Measurements from ENCODE around the gene SHISA4. TPM values are rescaled to one million over a fixed set of nuclear protein-coding genes. Genes with fewer than 3 reads are reported as not detected.
A peak's percentile ranks its signal among the peaks of the same experiment; 100 is the strongest.

The SHISA4 gene
- total RNA-seq, 4 donors from 2014 or later, result 11.0 to 23.3 (median 13.0) TPM

- no peak for TF ChIP-seq CTCF (IDR thresholded peaks at IDR 0.05)
- DNase-seq (ENCODE audit: low spot score), result no peak
- peak; percentile 76 for ATAC-seq (ENCODE audit: low FRiP score)
Measured at GRCh38 chr1:201904579-201904978, 15.9 kb downstream of the SHISA4 start.

- ATAC-seq (ENCODE audit: low FRiP score), result no peak
- no peak for DNase-seq (ENCODE audit: low spot score)
- TF ChIP-seq CTCF (IDR thresholded peaks at IDR 0.05), result no peak
Measured at GRCh38 chr1:201905234-201905890, 16.7 kb downstream of the SHISA4 start.

GRCh38 chr1:201906336-201906735, 17.6 kb downstream of the SHISA4 start:
- ATAC-seq (ENCODE audit: low FRiP score), result no peak
- DNase-seq (ENCODE audit: low spot score), result no peak
- TF ChIP-seq CTCF (IDR thresholded peaks at IDR 0.05), result no peak

- no peak for DNase-seq (ENCODE audit: low spot score)
- ATAC-seq (ENCODE audit: low FRiP score), result no peak
- TF ChIP-seq CTCF (IDR thresholded peaks at IDR 0.05), result no peak
Measured at GRCh38 chr1:201907621-201908020, 18.9 kb downstream of the SHISA4 start.

GRCh38 chr1:201911826-201912571, 23.3 kb downstream of the SHISA4 start:
- ATAC-seq (ENCODE audit: low FRiP score), result no peak
- no peak for TF ChIP-seq CTCF (IDR thresholded peaks at IDR 0.05)
- no peak for DNase-seq (ENCODE audit: low spot score)

GRCh38 chr1:201912832-201913231, 24.1 kb downstream of the SHISA4 start:
- TF ChIP-seq CTCF (IDR thresholded peaks at IDR 0.05), result no peak
- DNase-seq (ENCODE audit: low spot score), result no peak
- no peak for ATAC-seq (ENCODE audit: low FRiP score)

Data from omental fat pad (tissue), 4 donors.